ENCODE measurements around the gene NOP58.

NOP58 gene

DNA sequence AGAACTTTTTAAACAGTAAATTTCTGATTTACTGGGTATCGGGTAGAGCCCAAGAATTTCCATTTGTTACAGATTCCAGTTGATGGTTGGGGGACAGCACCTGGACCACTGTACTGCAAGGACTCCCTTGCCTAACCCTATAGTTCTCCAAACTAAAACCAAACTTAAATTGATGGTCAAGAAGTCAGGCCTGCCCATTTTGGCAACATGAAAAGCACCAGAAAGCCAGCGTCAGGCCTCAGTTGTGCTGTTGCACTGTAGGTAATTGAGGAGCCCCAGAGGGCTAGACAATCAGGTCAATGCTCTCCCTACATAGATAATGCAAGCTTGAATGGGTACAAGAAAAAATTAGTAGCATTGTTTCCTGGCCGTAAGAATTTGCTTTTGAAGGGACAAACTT is 40.5 kb downstream of the NOP58 start:
- no peaks in the 10 kb centered on the region for H3K4me1 ChIP-seq (ENCODE audit: control insufficient read depth in 2 of 2, insufficient read depth in 1 of 2, low read depth in 1 of 2, low read length in 2 of 2)
- H2BK15ac ChIP-seq (ENCODE audit: low read length): no peak overlapping the region
- no peak overlapping the region for H3K23ac ChIP-seq (ENCODE audit: low read depth, low read length, poor library complexity)
- no peak overlapping the region for H2AK5ac ChIP-seq (ENCODE audit: low read depth, low read length)
- H3K79me1 ChIP-seq (ENCODE audit: low read depth, low read length): no peaks in the 10 kb centered on the region
- no peak overlapping the region for H2BK5ac ChIP-seq (ENCODE audit: low read length)
- no peak overlapping the region for H3K4me2 ChIP-seq (ENCODE audit: insufficient read depth, low read length, poor library complexity, severe bottlenecking)
- no peak overlapping the region for H3K18ac ChIP-seq (ENCODE audit: low read length)
- no peak overlapping the region for H3K9ac ChIP-seq (ENCODE audit: low read depth, low read length, poor library complexity)
- no peak overlapping the region for H2BK12ac ChIP-seq (ENCODE audit: low read length)
- WGBS, 2 donors (ENCODE audit: extremely low coverage in 2 of 2, insufficient read length in 2 of 2, insufficient replicate concordance in 1 of 2): no CpG with 5 or more reads among the region's 3 CpGs
- no peak overlapping the region for H2AFZ ChIP-seq (ENCODE audit: low read length)
- no peak overlapping the region for H3K4ac ChIP-seq (ENCODE audit: low read length)
- no peak overlapping the region for H2BK120ac ChIP-seq (ENCODE audit: low read depth, low read length)
- H4K91ac ChIP-seq (ENCODE audit: low read depth, low read length, poor library complexity): no peak overlapping the region
- H3K9me3 ChIP-seq (replicated peaks in 1 of 2; ENCODE audit: control insufficient read depth in 2 of 2, insufficient read depth in 1 of 2, low read depth in 1 of 2, low read length in 2 of 2): no peaks in the 10 kb centered on the region
- H3K4me3 ChIP-seq (ENCODE audit: low read length in 2 of 2): no peak overlapping the region
- no peak for DNase-seq (ENCODE audit: low spot score)
- peaks cover 14 to 86% of the 10 kb centered on the region in 2 donors for H3K36me3 ChIP-seq (replicated peaks in 1 of 2; ENCODE audit: control insufficient read depth in 2 of 2, insufficient read depth in 2 of 2, low read length in 2 of 2)
- H3K14ac ChIP-seq (ENCODE audit: low read length): no peak overlapping the region
- no peak overlapping the region for H4K8ac ChIP-seq (ENCODE audit: low read depth, low read length)
- H3K27me3 ChIP-seq (ENCODE audit: control insufficient read depth in 3 of 3, insufficient read depth in 3 of 3, low read depth in 1 of 3, low read length in 3 of 3): no peaks in the 10 kb centered on the region
- H3K27ac ChIP-seq (replicated peaks; ENCODE audit: low read length): no peak overlapping the region

DNA sequence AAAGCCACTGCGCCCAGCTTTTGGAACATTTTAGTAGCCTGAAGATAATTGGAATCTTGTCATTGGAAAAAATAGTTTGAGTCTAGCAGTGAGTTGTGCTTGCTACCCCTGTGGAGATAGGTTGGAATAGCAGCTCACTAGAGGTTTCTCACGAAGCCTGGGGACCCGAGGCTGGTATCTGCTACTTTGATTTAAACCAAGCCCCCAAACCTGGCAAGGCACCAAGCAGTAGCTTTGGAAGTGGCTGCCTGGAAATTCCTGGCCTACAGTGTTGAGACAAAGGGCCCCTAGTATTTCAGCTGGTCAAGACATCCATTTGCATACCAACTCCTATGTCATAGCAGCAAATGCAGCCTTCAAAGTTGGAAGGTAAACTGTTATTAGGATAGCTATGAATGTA is 42.1 kb downstream of the NOP58 start:
- peaks cover 10 to 84% of the 10 kb centered on the region in 2 donors for H3K36me3 ChIP-seq (replicated peaks in 1 of 2; ENCODE audit: control insufficient read depth in 2 of 2, insufficient read depth in 2 of 2, low read length in 2 of 2)
- no peak overlapping the region for H2BK5ac ChIP-seq (ENCODE audit: low read length)
- no peaks in the 10 kb centered on the region for H3K27me3 ChIP-seq (ENCODE audit: control insufficient read depth in 3 of 3, insufficient read depth in 3 of 3, low read depth in 1 of 3, low read length in 3 of 3)
- H3K27ac ChIP-seq (replicated peaks; ENCODE audit: low read length): no peak overlapping the region
- no CpG with 5 or more reads among the region's 3 CpGs for WGBS, 2 donors (ENCODE audit: extremely low coverage in 2 of 2, insufficient read length in 2 of 2, insufficient replicate concordance in 1 of 2)
- no peaks in the 10 kb centered on the region for H3K4me1 ChIP-seq (ENCODE audit: control insufficient read depth in 2 of 2, insufficient read depth in 1 of 2, low read depth in 1 of 2, low read length in 2 of 2)
- no peak overlapping the region for H3K4ac ChIP-seq (ENCODE audit: low read length)
- DNase-seq (ENCODE audit: low spot score): no peak
- H3K9me3 ChIP-seq (replicated peaks in 1 of 2; ENCODE audit: control insufficient read depth in 2 of 2, insufficient read depth in 1 of 2, low read depth in 1 of 2, low read length in 2 of 2): no peaks in the 10 kb centered on the region
- H2AFZ ChIP-seq (ENCODE audit: low read length): no peak overlapping the region
- H3K14ac ChIP-seq (ENCODE audit: low read length): no peak overlapping the region
- no peak overlapping the region for H3K23ac ChIP-seq (ENCODE audit: low read depth, low read length, poor library complexity)
- H2AK5ac ChIP-seq (ENCODE audit: low read depth, low read length): no peak overlapping the region
- H2BK120ac ChIP-seq (ENCODE audit: low read depth, low read length): no peak overlapping the region
- H4K8ac ChIP-seq (ENCODE audit: low read depth, low read length): no peak overlapping the region
- no peak overlapping the region for H4K91ac ChIP-seq (ENCODE audit: low read depth, low read length, poor library complexity)
- no peak overlapping the region for H3K9ac ChIP-seq (ENCODE audit: low read depth, low read length, poor library complexity)
- H2BK15ac ChIP-seq (ENCODE audit: low read length): no peak overlapping the region
- no peak overlapping the region for H3K4me2 ChIP-seq (ENCODE audit: insufficient read depth, low read length, poor library complexity, severe bottlenecking)
- H3K79me1 ChIP-seq (ENCODE audit: low read depth, low read length): no peaks in the 10 kb centered on the region
- no peak overlapping the region for H2BK12ac ChIP-seq (ENCODE audit: low read length)
- no peak overlapping the region for H3K4me3 ChIP-seq (ENCODE audit: low read length in 2 of 2)
- no peak overlapping the region for H3K18ac ChIP-seq (ENCODE audit: low read length)

DNA sequence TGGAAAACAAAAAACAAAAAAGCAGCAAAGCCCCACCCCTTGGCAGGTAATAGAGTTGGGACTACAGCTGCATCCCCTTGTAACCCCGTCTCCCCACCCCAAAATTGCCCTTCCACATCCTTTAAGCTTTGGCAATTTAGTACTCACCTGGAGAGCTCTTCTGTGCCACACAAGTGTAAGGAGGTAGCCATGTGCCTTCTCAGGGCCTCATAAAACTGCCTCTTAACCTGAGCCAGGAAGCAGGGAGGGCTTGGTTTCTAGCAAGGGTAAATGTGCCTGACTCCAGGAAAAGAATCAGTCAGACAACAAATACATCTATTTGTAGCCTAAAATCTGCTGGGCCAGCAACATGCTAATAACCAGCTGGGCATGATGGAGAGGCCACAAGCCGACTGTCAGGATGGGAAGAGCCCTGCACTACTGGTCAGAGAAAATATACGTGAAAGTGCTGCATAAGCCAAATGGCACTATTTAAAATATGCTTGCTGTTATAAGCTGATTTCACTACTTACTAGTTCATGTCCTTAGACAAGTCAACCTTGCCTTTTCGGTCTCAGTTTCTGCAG is 46.3 kb downstream of the NOP58 start:
- Histone ChIP-seq H3K27ac (replicated peaks; ENCODE audit: low read length) (no peak overlapping the region), H4K91ac (ENCODE audit: low read depth, low read length, poor library complexity) (no peak overlapping the region), H3K4me1 (ENCODE audit: control insufficient read depth in 2 of 2, insufficient read depth in 1 of 2, low read depth in 1 of 2, low read length in 2 of 2) (no peaks in the 10 kb centered on the region), H3K36me3 (replicated peaks in 1 of 2; ENCODE audit: control insufficient read depth in 2 of 2, insufficient read depth in 2 of 2, low read length in 2 of 2) (peaks cover 2 to 57% of the 10 kb centered on the region in 2 donors), H3K9me3 (replicated peaks in 1 of 2; ENCODE audit: control insufficient read depth in 2 of 2, insufficient read depth in 1 of 2, low read depth in 1 of 2, low read length in 2 of 2) (no peaks in the 10 kb centered on the region), H2AK5ac (ENCODE audit: low read depth, low read length) (no peak overlapping the region), H4K8ac (ENCODE audit: low read depth, low read length) (no peak overlapping the region), H2BK5ac (ENCODE audit: low read length) (no peak overlapping the region), H2BK12ac (ENCODE audit: low read length) (no peak overlapping the region), H3K9ac (ENCODE audit: low read depth, low read length, poor library complexity) (no peak overlapping the region), H2AFZ (ENCODE audit: low read length) (no peak overlapping the region), H3K79me1 (ENCODE audit: low read depth, low read length) (no peaks in the 10 kb centered on the region), H3K14ac (ENCODE audit: low read length) (no peak overlapping the region), H3K4me3 (ENCODE audit: low read length in 2 of 2) (no peak overlapping the region), H2BK120ac (ENCODE audit: low read depth, low read length) (no peak overlapping the region), H2BK15ac (ENCODE audit: low read length) (no peak overlapping the region), H3K23ac (ENCODE audit: low read depth, low read length, poor library complexity) (no peak overlapping the region), H3K27me3 (ENCODE audit: control insufficient read depth in 3 of 3, insufficient read depth in 3 of 3, low read depth in 1 of 3, low read length in 3 of 3) (no peaks in the 10 kb centered on the region), H3K4me2 (ENCODE audit: insufficient read depth, low read length, poor library complexity, severe bottlenecking) (no peak overlapping the region), H3K18ac (ENCODE audit: low read length) (no peak overlapping the region), H3K4ac (ENCODE audit: low read length) (no peak overlapping the region)
- WGBS, 2 donors (ENCODE audit: extremely low coverage in 2 of 2, insufficient read length in 2 of 2, insufficient replicate concordance in 1 of 2): no CpG with 5 or more reads among the region's 4 CpGs
- no peak for DNase-seq (ENCODE audit: low spot score)

DNA sequence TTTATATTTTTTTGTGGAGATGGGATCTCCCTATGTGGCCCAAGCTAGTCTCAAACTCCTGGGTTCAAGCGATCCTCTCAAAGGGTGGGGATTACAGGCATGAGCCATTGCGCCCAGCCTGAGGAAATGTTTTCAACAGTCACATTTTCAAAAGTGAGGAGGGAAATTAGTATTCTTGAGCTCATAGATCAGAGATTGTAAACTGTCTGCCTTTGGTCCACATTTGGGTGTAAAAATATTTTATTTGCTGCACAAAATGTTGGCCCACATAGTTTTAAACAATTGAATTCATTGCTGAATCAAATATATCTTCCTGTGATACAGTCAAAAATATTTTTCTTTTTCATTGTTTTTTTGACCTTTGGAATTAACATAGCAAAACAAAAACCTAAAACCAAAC is 48.6 kb downstream of the NOP58 start:
- Histone ChIP-seq H2BK5ac (ENCODE audit: low read length) (no peak overlapping the region), H3K4ac (ENCODE audit: low read length) (no peak overlapping the region), H3K27me3 (ENCODE audit: control insufficient read depth in 3 of 3, insufficient read depth in 3 of 3, low read depth in 1 of 3, low read length in 3 of 3) (no peaks in the 10 kb centered on the region), H3K36me3 (replicated peaks in 1 of 2; ENCODE audit: control insufficient read depth in 2 of 2, insufficient read depth in 2 of 2, low read length in 2 of 2) (peaks cover 0 to 46% of the 10 kb centered on the region in 2 donors), H3K9ac (ENCODE audit: low read depth, low read length, poor library complexity) (no peak overlapping the region), H2BK120ac (ENCODE audit: low read depth, low read length) (no peak overlapping the region), H3K4me3 (ENCODE audit: low read length in 2 of 2) (no peak overlapping the region), H2BK15ac (ENCODE audit: low read length) (no peak overlapping the region), H3K18ac (ENCODE audit: low read length) (no peak overlapping the region), H2BK12ac (ENCODE audit: low read length) (no peak overlapping the region), H3K4me2 (ENCODE audit: insufficient read depth, low read length, poor library complexity, severe bottlenecking) (no peak overlapping the region), H3K23ac (ENCODE audit: low read depth, low read length, poor library complexity) (no peak overlapping the region), H2AK5ac (ENCODE audit: low read depth, low read length) (no peak overlapping the region), H2AFZ (ENCODE audit: low read length) (no peak overlapping the region), H3K14ac (ENCODE audit: low read length) (no peak overlapping the region), H4K91ac (ENCODE audit: low read depth, low read length, poor library complexity) (no peak overlapping the region), H3K9me3 (replicated peaks in 1 of 2; ENCODE audit: control insufficient read depth in 2 of 2, insufficient read depth in 1 of 2, low read depth in 1 of 2, low read length in 2 of 2) (no peaks in the 10 kb centered on the region), H3K79me1 (ENCODE audit: low read depth, low read length) (no peaks in the 10 kb centered on the region), H3K4me1 (ENCODE audit: control insufficient read depth in 2 of 2, insufficient read depth in 1 of 2, low read depth in 1 of 2, low read length in 2 of 2) (no peaks in the 10 kb centered on the region), H4K8ac (ENCODE audit: low read depth, low read length) (no peak overlapping the region), H3K27ac (replicated peaks; ENCODE audit: low read length) (no peak overlapping the region)
- WGBS, 2 donors (ENCODE audit: extremely low coverage in 2 of 2, insufficient read length in 2 of 2, insufficient replicate concordance in 1 of 2): no CpG with 5 or more reads among the region's 2 CpGs
- no peak for DNase-seq (ENCODE audit: low spot score)

All from neuronal stem cell (in vitro differentiated cells).